H1 (cell line): ENCODE results near the gene DYNC2H1. TPM values are rescaled to one million over a fixed set of nuclear protein-coding genes. Genes with fewer than 3 reads are reported as not detected.

Experiments
- CTCF ChIA-PET: fragments of 300-600 bp; sonication (Branson Sonifier 250); formaldehyde crosslinking; loops from one replicate; lab custom pipeline; 2021; ENCODE audit not compliant: partially characterized antibody; lab: Charles Lee
- POLR2A ChIA-PET: fragments of 300-600 bp; sonication (Branson Sonifier 250); formaldehyde crosslinking; loops from one replicate; lab custom pipeline; 2021; ENCODE audit warnings: inconsistent platforms; ENCODE audit not compliant: partially characterized antibody; lab: Charles Lee
- DNase-seq, 2 experiments: peaks; one replicate each; pipeline versions ENCODE4 v3.0.0 to v3.0.0-alpha.2; 2010 to 2022; ENCODE audit warnings: low spot score in 2 of 2, low read depth in 1 of 2, mixed read lengths in 1 of 2
- FAIRE-seq: peaks from 2 replicates; lab custom pipeline; 2011; peaks lifted over from hg19 to GRCh38; lab: Jason Lieb, UNC
- H2AFZ ChIP-seq: 2 replicates; pipeline ENCODE4 v1.8.1; 2012; ENCODE audit warnings: low read length, inconsistent platforms
- H2AK5ac ChIP-seq: 2 replicates; pipeline ENCODE4 v1.6.1; 2013; ENCODE audit warnings: low read depth, low read length
- H2BK120ac ChIP-seq: replicated peaks from 2 replicates; pipeline ENCODE3; 2013; ENCODE audit warnings: low read depth, low read length, inconsistent platforms
- H2BK12ac ChIP-seq: 2 replicates; pipeline ENCODE4 v1.6.1; 2013; ENCODE audit warnings: low read depth, low read length
- H2BK15ac ChIP-seq: 2 replicates; pipeline ENCODE4 v1.6.1; 2013; ENCODE audit warnings: low read length
- H2BK20ac ChIP-seq: 2 replicates; pipeline ENCODE4 v1.6.1; 2013; ENCODE audit warnings: low read length
- H2BK5ac ChIP-seq: 2 replicates; pipeline ENCODE4 v1.6.1; 2013; ENCODE audit warnings: low read depth, low read length
- H3K14ac ChIP-seq: 2 replicates; pipeline ENCODE4 v1.6.1; 2013; ENCODE audit warnings: inconsistent platforms; ENCODE audit not compliant: insufficient read length
- H3K18ac ChIP-seq: 2 replicates; pipeline ENCODE4 v1.6.1; 2013; ENCODE audit warnings: low read length; ENCODE audit errors: extremely low read depth
- H3K23ac ChIP-seq: 2 replicates; pipeline ENCODE4 v1.6.1; 2013; ENCODE audit warnings: inconsistent platforms; ENCODE audit not compliant: insufficient read length
- H3K23me2 ChIP-seq: 2 replicates; pipeline ENCODE4 v1.6.1; 2013; ENCODE audit warnings: low read depth, low read length
- H3K27ac ChIP-seq: 2 replicates; pipeline ENCODE4 v1.6.1; 2011; ENCODE audit warnings: low read depth, low read length, inconsistent platforms
- H3K27me3 ChIP-seq, 4 experiments: replicated peaks in 1 of 4; 1 replicate in 1 of 4; 2 replicates in 3 of 4; pipeline versions ENCODE4 v1.6.1 to v1.8.1; 2011 to 2013; ENCODE audit warnings: low read length in 3 of 4, mild to moderate bottlenecking in 3 of 4, inconsistent platforms in 2 of 4, mixed read lengths in 2 of 4, moderate library complexity in 1 of 4; ENCODE audit not compliant: control insufficient read depth in 3 of 4, insufficient read depth in 3 of 4; ENCODE audit errors: extremely low read depth in 1 of 4
- H3K36me3 ChIP-seq, 4 experiments: 2 replicates each; pipeline versions ENCODE4 v1.6.1 to v1.8.1; 2011 to 2013; ENCODE audit warnings: mild to moderate bottlenecking in 4 of 4, low read length in 3 of 4, moderate library complexity in 2 of 4, control low read depth in 1 of 4, inconsistent platforms in 1 of 4; ENCODE audit not compliant: insufficient read depth in 4 of 4, control insufficient read depth in 2 of 4
- H3K4ac ChIP-seq: replicated peaks from 2 replicates; pipeline ENCODE3; 2013; ENCODE audit warnings: low read length, low read depth, mixed read lengths, inconsistent platforms; ENCODE audit not compliant: insufficient read length
- H3K4me1 ChIP-seq, 4 experiments: replicated peaks in 1 of 4; 1 replicate in 1 of 4; 2 replicates in 3 of 4; pipeline versions ENCODE4 v1.6.1 to v1.8.1; 2011 to 2013; ENCODE audit warnings: low read length in 3 of 4, inconsistent platforms in 2 of 4, mixed read lengths in 1 of 4; ENCODE audit not compliant: insufficient read depth in 4 of 4, control insufficient read depth in 3 of 4
- H3K4me2 ChIP-seq, 2 experiments: 2 replicates each; pipeline versions ENCODE4 v1.6.1 to v1.8.1; 2011 to 2013; ENCODE audit warnings: low read depth in 2 of 2, low read length in 2 of 2, control low read depth in 1 of 2, inconsistent platforms in 1 of 2, mild to moderate bottlenecking in 1 of 2; ENCODE audit not compliant: insufficient read depth in 1 of 2
- H3K4me3 ChIP-seq, 4 experiments: fragments of 200-600, 300-600 bp in 1 of 4; sonication (generic), shearing (Covaris generic), sonication (Bioruptor Twin) in 1 of 4; 2 replicates each; pipeline versions ENCODE4 v1.5.1 to v1.8.1; 2011 to 2016; ENCODE audit warnings: low read length in 4 of 4, low read depth in 3 of 4, control low read depth in 2 of 4, inconsistent platforms in 2 of 4, mild to moderate bottlenecking in 2 of 4, mixed read lengths in 1 of 4, moderate library complexity in 1 of 4; ENCODE audit not compliant: insufficient read depth in 2 of 4; ENCODE audit errors: extremely low read depth in 1 of 4
- H3K56ac ChIP-seq: replicated peaks from 2 replicates; pipeline ENCODE3; 2013; ENCODE audit warnings: low read depth, mild to moderate bottlenecking, mixed read lengths, low read length, inconsistent platforms; ENCODE audit not compliant: insufficient read length
- H3K79me1 ChIP-seq: 2 replicates; pipeline ENCODE4 v1.6.1; 2013; ENCODE audit warnings: low read depth, low read length, control low read depth
- H3K79me2 ChIP-seq, 2 experiments: 2 replicates each; pipeline versions ENCODE4 v1.6.1 to v1.8.1; 2012 to 2013; ENCODE audit warnings: low read length in 2 of 2, mild to moderate bottlenecking in 2 of 2, inconsistent platforms in 1 of 2; ENCODE audit not compliant: insufficient read depth in 2 of 2, control insufficient read depth in 1 of 2
- H3K9ac ChIP-seq, 4 experiments: replicated peaks in 1 of 4; 1 replicate in 1 of 4; 2 replicates in 3 of 4; pipeline versions ENCODE4 v1.6.1 to v1.8.1; 2011 to 2013; ENCODE audit warnings: low read depth in 3 of 4, low read length in 3 of 4, control low read depth in 2 of 4, mild to moderate bottlenecking in 2 of 4, moderate library complexity in 2 of 4, inconsistent platforms in 1 of 4; ENCODE audit errors: extremely low read depth in 1 of 4
- H3K9me3 ChIP-seq, 2 experiments: 2 replicates each; pipeline versions ENCODE4 v1.6.1 to v1.8.1; 2012 to 2013; ENCODE audit warnings: mild to moderate bottlenecking in 2 of 2, moderate library complexity in 2 of 2, control low read depth in 1 of 2, inconsistent platforms in 1 of 2, low read depth in 1 of 2, low read length in 1 of 2, mixed read lengths in 1 of 2; ENCODE audit not compliant: insufficient read depth in 2 of 2
- H4K20me1 ChIP-seq, 2 experiments: replicated peaks in 1 of 2; 2 replicates each; pipeline versions ENCODE3 to v1.8.1; 2011 to 2013; ENCODE audit warnings: inconsistent platforms in 2 of 2, low read length in 2 of 2, mild to moderate bottlenecking in 1 of 2; ENCODE audit not compliant: insufficient read depth in 2 of 2, control insufficient read depth in 1 of 2
- H4K5ac ChIP-seq: 2 replicates; pipeline ENCODE4 v1.6.1; 2013; ENCODE audit warnings: low read length, low read depth, mixed read lengths, inconsistent platforms; ENCODE audit not compliant: insufficient read length
- H4K8ac ChIP-seq: 2 replicates; pipeline ENCODE4 v1.8.0; 2013; ENCODE audit warnings: mild to moderate bottlenecking, moderate library complexity, low read length, inconsistent platforms; ENCODE audit not compliant: insufficient read depth; ENCODE audit errors: extremely low read depth
- H4K91ac ChIP-seq: replicated peaks from 2 replicates; pipeline ENCODE3; 2013; ENCODE audit warnings: low read length, mixed read lengths, inconsistent platforms; ENCODE audit not compliant: insufficient read length
- EP300 ChIP-seq, 2 experiments: IDR thresholded peaks; 1 replicate in 1 of 2; 2 replicates in 1 of 2; pipeline ENCODE4 v1.6.1; 2011 to 2012; ENCODE audit warnings: low read depth in 2 of 2, low read length in 2 of 2, mild to moderate bottlenecking in 2 of 2, borderline replicate concordance in 1 of 2, inconsistent platforms in 1 of 2, moderate library complexity in 1 of 2
- KDM1A ChIP-seq: fragments of 200-600, 300-600 bp; sonication (generic); IDR thresholded peaks from 2 replicates; pipeline ENCODE4 v1.7.1; 2016; ENCODE audit warnings: mild to moderate bottlenecking, low read length, borderline replicate concordance
- MAX ChIP-seq: IDR thresholded peaks from 2 replicates; pipeline ENCODE4 v1.6.1; 2012; ENCODE audit warnings: inconsistent platforms
- POLR2A ChIP-seq, 2 experiments: IDR thresholded peaks; 1 replicate in 1 of 2; 2 replicates in 1 of 2; pipeline ENCODE4 v1.6.1; 2011; ENCODE audit warnings: low read depth in 2 of 2, low read length in 2 of 2, mild to moderate bottlenecking in 2 of 2; ENCODE audit errors: control extremely low read depth in 1 of 2
- TBP ChIP-seq: IDR thresholded peaks from 2 replicates; pipeline ENCODE4 v1.6.1; 2011; ENCODE audit warnings: low read depth, low read length, improper control_type of control experiment
- WGBS, 2 experiments: shearing (Covaris generic) in 1 of 2; methylation state at CpG; one replicate each; pipeline versions ENCODE4 v1.1.6 to v1.1.7; 2013 to 2015; ENCODE audit warnings: low lambda C conversion rate in 2 of 2, mixed read lengths in 2 of 2, inconsistent platforms in 1 of 2, low coverage in 1 of 2, missing lambda C conversion rate in 1 of 2; ENCODE audit not compliant: insufficient replicate concordance in 2 of 2, insufficient coverage in 1 of 2, insufficient read length in 1 of 2; ENCODE audit errors: extremely low coverage in 1 of 2, missing lambda C conversion rate in 1 of 2; 5-methylcytosine and 5-hydroxymethylcytosine counted together
- polyA plus RNA-seq, 7 experiments: library from polyadenylated mRNA; depleted of rRNA in 3 of 7; stranded (reverse) in 5 of 7; unstranded in 2 of 7; fragments of >200 nt in 5 of 7; fragments of 200-250 nt in 2 of 7; gene quantifications; 1 replicate in 5 of 7; 2 replicates in 1 of 7; 4 replicates in 1 of 7; pipeline versions ENCODE4 v1.2.1 to v1.2.3, GENCODE V29; 2011 to 2013; ENCODE audit warnings: missing spikeins in 2 of 7, mixed read lengths in 2 of 7
- total RNA-seq: library from RNA; stranded (reverse); fragmentation: NEBNext Ultra II Directional; extraction: Animal tissue kit (Norgen Biotek cat#: 25700); gene quantifications from 2 replicates; pipeline ENCODE4 v1.2.1, GENCODE V29; 2021

DYNC2H1 gene
- total and polyA plus RNA-seq, 2 of the 8 experiments (the other 6 are each of a cell fraction or from before 2014, with no cell fraction given): 6.2 to 12.0 TPM

GRCh38 chr11:103340956-103341355 is 231.7 kb downstream of the DYNC2H1 start:
- Histone ChIP-seq H3K56ac (no peak overlapping the region), H2BK5ac (no peak overlapping the region), H2BK20ac (no peak overlapping the region), H3K23me2 (no peaks in the 10 kb centered on the region), H3K4me3 (no peak overlapping the region), H4K8ac (no peak overlapping the region), H3K9me3 (no peaks in the 10 kb centered on the region), H3K14ac (no peak overlapping the region), H3K23ac (no peak overlapping the region), H4K91ac (no peak overlapping the region), H3K36me3 (no peaks in the 10 kb centered on the region), H3K27ac (no peak overlapping the region), H3K79me1 (no peaks in the 10 kb centered on the region)
- POLR2A ChIA-PET: no interaction called here
- TF ChIP-seq EP300 (IDR thresholded peaks at IDR 0.05; ENCODE audit: borderline replicate concordance in 1 of 2, low read depth in 2 of 2, low read length in 2 of 2) (no peak), MAX (no peak), TBP (no peak), POLR2A (IDR thresholded peaks at IDR 0.05; ENCODE audit: control extremely low read depth in 1 of 2, low read depth in 2 of 2, low read length in 2 of 2) (no peak), KDM1A (no peak)
- TF ChIP-seq, all 59 proteins: peak for 0
- no peak overlapping the region for H2BK15ac ChIP-seq
- FAIRE-seq: no peak
- H2AK5ac ChIP-seq: no peak overlapping the region
- no peak overlapping the region for H3K4ac ChIP-seq
- H3K9ac ChIP-seq: no peak overlapping the region
- no peaks in the 10 kb centered on the region for H3K79me2 ChIP-seq
- no peaks in the 10 kb centered on the region for H3K27me3 ChIP-seq
- CTCF ChIA-PET: interaction anchor here (0.9 to 3.7 kb wide), 5 partner anchors 16 to 264 kb away, joined by 3 to 14 read pairs (median 4); no protein-coding TSS in a partner anchor
- H2AFZ ChIP-seq: no peak overlapping the region
- H4K20me1 ChIP-seq: no peaks in the 10 kb centered on the region
- peaks cover 0 to 4% (median 1%) of the 10 kb centered on the region in 4 experiments; a peak in 3 of 7 replicates for H3K4me1 ChIP-seq
- DNase-seq: no peak
- H3K4me2 ChIP-seq: no peak overlapping the region
- H2BK12ac ChIP-seq: no peak overlapping the region
- H4K5ac ChIP-seq: no peak overlapping the region
- WGBS, 2 experiments: 100% methylated on average over 1 of the region's 1 CpG; no CpG with 5 or more reads in 1 of the 2 experiments
- H3K18ac ChIP-seq: no peak overlapping the region
- H2BK120ac ChIP-seq: no peak overlapping the region
